ENCODE measurements around the gene PEX5L. TPM values are rescaled to one million over a fixed set of nuclear protein-coding genes. Genes with fewer than 3 reads are reported as not detected.

PEX5L gene
- total RNA-seq, 1 experiment from 2014 or later: 3.2 TPM

DNA sequence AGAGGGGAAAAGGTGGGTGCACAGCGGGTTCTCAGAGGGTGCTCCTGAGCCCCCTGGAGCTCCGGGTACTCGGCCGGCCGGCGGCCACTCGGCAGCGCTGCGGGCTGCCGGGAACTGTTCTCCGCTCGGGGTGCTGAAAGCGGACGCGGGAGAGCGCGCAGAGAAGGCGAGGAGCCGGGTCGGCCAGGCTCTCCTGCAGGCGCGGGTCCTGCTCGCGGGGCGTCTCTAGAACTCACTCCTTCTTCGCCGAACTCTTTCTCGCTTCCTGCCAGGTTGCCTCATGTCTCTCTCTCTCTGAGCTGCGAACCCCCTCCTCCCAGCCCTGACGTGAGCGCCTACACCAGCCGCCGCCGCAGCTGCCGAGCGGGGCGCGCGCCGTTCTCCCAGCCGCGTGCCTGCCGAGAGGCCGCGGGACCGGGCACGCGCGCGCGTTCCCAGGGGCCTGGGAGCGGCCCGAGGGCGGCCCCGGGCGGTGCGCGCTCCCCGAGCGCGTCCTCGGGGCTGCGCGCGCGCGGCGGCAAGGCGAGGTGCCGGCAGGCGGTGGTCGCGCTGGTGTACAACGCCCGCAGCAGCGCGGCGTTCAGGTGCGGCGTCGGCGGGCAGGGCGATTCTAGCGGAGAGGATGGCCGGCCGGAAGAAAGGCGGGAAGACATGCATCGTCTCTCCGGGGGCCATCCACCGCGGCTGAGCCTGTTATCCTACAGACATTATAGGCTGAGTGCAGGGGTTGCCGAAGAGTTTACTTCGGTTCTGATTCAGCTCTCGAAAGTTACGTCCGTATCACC, at the start of gene PEX5L (continued):
- TF ChIP-seq, protein P1, sequence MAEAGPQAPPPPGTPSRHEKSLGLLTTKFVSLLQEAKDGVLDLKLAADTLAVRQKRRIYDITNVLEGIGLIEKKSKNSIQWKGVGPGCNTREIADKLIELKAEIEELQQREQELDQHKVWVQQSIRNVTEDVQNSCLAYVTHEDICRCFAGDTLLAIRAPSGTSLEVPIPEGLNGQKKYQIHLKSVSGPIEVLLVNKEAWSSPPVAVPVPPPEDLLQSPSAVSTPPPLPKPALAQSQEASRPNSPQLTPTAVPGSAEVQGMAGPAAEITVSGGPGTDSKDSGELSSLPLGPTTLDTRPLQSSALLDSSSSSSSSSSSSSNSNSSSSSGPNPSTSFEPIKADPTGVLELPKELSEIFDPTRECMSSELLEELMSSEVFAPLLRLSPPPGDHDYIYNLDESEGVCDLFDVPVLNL (CRISPR knock-in tag; IDR thresholded peaks at IDR 0.05; ENCODE audit: borderline replicate concordance, low read depth): no peak
- TF ChIP-seq, protein P2, sequence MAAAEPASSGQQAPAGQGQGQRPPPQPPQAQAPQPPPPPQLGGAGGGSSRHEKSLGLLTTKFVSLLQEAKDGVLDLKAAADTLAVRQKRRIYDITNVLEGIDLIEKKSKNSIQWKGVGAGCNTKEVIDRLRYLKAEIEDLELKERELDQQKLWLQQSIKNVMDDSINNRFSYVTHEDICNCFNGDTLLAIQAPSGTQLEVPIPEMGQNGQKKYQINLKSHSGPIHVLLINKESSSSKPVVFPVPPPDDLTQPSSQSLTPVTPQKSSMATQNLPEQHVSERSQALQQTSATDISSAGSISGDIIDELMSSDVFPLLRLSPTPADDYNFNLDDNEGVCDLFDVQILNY (CRISPR knock-in tag; IDR thresholded peaks at IDR 0.05): no peak
- TF ChIP-seq ZNF671 (CRISPR knock-in tag; IDR thresholded peaks at IDR 0.05) (no peak), RELA (CRISPR knock-in tag; IDR thresholded peaks at IDR 0.05; ENCODE audit: borderline replicate concordance) (peak; percentile 17; the same call in 1 of the 2 replicates), KAT7 (CRISPR knock-in tag; IDR thresholded peaks at IDR 0.05; ENCODE audit: borderline replicate concordance) (peak; percentile 61; the same call in 1 of the 2 replicates), TP53 (CRISPR knock-in tag; IDR thresholded peaks at IDR 0.05) (no peak), NR1H2 (CRISPR knock-in tag; IDR thresholded peaks at IDR 0.05) (no peak), ZNF121 (CRISPR knock-in tag; IDR thresholded peaks at IDR 0.05) (no peak), SMAD3 (CRISPR knock-in tag; IDR thresholded peaks at IDR 0.05; ENCODE audit: borderline replicate concordance) (no peak), ZNF317 (CRISPR knock-in tag; IDR thresholded peaks at IDR 0.05; ENCODE audit: borderline replicate concordance, low read depth) (no peak), GTF2I (CRISPR knock-in tag; conservative IDR thresholded peaks at IDR 0.05) (no peak), ZBTB21 (CRISPR knock-in tag; IDR thresholded peaks at IDR 0.05; ENCODE audit: borderline replicate concordance) (no peak), NFATC4 (CRISPR knock-in tag; IDR thresholded peaks at IDR 0.05) (no peak), ATF1 (CRISPR knock-in tag; IDR thresholded peaks at IDR 0.05) (no peak), PRRX2 (CRISPR knock-in tag; IDR thresholded peaks at IDR 0.05) (0 out of 2 replicates have a peak, but pooled peaks have one; percentile 23), ETV6 (CRISPR knock-in tag; IDR thresholded peaks at IDR 0.05) (0 out of 2 replicates have a peak, but pooled peaks have one; percentile 55), TCF7 (CRISPR knock-in tag; IDR thresholded peaks at IDR 0.05; ENCODE audit: low read depth) (no peak), NR3C1 (CRISPR knock-in tag; conservative IDR thresholded peaks at IDR 0.05; ENCODE audit: low read depth) (no peak), TEAD1 (CRISPR knock-in tag; IDR thresholded peaks at IDR 0.05) (no peak; the same call in 1 of the 2 replicates), FOXP1 (CRISPR knock-in tag; IDR thresholded peaks at IDR 0.05; ENCODE audit: borderline replicate concordance) (peak; percentile 52; the same call in 1 of the 2 replicates), ZNF423 (CRISPR knock-in tag; IDR thresholded peaks at IDR 0.05) (peak; percentile 97), SOX15 (CRISPR knock-in tag; IDR thresholded peaks at IDR 0.05) (no peak), CBFB (CRISPR knock-in tag; IDR thresholded peaks at IDR 0.05; ENCODE audit: low read depth) (no peak), FOXJ3 (CRISPR knock-in tag; IDR thresholded peaks at IDR 0.05; ENCODE audit: borderline replicate concordance) (no peak)
- TF ChIP-seq, protein P3, sequence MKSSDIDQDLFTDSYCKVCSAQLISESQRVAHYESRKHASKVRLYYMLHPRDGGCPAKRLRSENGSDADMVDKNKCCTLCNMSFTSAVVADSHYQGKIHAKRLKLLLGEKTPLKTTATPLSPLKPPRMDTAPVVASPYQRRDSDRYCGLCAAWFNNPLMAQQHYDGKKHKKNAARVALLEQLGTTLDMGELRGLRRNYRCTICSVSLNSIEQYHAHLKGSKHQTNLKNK (CRISPR knock-in tag; IDR thresholded peaks at IDR 0.05): no peak
- TF ChIP-seq, protein P4, sequence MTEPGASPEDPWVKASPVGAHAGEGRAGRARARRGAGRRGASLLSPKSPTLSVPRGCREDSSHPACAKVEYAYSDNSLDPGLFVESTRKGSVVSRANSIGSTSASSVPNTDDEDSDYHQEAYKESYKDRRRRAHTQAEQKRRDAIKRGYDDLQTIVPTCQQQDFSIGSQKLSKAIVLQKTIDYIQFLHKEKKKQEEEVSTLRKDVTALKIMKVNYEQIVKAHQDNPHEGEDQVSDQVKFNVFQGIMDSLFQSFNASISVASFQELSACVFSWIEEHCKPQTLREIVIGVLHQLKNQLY (CRISPR knock-in tag; IDR thresholded peaks at IDR 0.05): no peak
- TF ChIP-seq, protein P5, sequence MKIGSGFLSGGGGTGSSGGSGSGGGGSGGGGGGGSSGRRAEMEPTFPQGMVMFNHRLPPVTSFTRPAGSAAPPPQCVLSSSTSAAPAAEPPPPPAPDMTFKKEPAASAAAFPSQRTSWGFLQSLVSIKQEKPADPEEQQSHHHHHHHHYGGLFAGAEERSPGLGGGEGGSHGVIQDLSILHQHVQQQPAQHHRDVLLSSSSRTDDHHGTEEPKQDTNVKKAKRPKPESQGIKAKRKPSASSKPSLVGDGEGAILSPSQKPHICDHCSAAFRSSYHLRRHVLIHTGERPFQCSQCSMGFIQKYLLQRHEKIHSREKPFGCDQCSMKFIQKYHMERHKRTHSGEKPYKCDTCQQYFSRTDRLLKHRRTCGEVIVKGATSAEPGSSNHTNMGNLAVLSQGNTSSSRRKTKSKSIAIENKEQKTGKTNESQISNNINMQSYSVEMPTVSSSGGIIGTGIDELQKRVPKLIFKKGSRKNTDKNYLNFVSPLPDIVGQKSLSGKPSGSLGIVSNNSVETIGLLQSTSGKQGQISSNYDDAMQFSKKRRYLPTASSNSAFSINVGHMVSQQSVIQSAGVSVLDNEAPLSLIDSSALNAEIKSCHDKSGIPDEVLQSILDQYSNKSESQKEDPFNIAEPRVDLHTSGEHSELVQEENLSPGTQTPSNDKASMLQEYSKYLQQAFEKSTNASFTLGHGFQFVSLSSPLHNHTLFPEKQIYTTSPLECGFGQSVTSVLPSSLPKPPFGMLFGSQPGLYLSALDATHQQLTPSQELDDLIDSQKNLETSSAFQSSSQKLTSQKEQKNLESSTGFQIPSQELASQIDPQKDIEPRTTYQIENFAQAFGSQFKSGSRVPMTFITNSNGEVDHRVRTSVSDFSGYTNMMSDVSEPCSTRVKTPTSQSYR (CRISPR knock-in tag; IDR thresholded peaks at IDR 0.05): no peak
- TF ChIP-seq, protein P6, sequence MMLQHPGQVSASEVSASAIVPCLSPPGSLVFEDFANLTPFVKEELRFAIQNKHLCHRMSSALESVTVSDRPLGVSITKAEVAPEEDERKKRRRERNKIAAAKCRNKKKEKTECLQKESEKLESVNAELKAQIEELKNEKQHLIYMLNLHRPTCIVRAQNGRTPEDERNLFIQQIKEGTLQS (CRISPR knock-in tag; conservative IDR thresholded peaks at IDR 0.05): no peak
- TF ChIP-seq, protein P7, sequence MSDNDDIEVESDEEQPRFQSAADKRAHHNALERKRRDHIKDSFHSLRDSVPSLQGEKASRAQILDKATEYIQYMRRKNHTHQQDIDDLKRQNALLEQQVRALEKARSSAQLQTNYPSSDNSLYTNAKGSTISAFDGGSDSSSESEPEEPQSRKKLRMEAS (CRISPR knock-in tag; IDR thresholded peaks at IDR 0.05): peak; percentile 50; the same call in 1 of the 2 replicates
- TF ChIP-seq, protein P8, sequence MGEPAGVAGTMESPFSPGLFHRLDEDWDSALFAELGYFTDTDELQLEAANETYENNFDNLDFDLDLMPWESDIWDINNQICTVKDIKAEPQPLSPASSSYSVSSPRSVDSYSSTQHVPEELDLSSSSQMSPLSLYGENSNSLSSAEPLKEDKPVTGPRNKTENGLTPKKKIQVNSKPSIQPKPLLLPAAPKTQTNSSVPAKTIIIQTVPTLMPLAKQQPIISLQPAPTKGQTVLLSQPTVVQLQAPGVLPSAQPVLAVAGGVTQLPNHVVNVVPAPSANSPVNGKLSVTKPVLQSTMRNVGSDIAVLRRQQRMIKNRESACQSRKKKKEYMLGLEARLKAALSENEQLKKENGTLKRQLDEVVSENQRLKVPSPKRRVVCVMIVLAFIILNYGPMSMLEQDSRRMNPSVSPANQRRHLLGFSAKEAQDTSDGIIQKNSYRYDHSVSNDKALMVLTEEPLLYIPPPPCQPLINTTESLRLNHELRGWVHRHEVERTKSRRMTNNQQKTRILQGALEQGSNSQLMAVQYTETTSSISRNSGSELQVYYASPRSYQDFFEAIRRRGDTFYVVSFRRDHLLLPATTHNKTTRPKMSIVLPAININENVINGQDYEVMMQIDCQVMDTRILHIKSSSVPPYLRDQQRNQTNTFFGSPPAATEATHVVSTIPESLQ (CRISPR knock-in tag; IDR thresholded peaks at IDR 0.05): no peak
- TF ChIP-seq, protein P9, sequence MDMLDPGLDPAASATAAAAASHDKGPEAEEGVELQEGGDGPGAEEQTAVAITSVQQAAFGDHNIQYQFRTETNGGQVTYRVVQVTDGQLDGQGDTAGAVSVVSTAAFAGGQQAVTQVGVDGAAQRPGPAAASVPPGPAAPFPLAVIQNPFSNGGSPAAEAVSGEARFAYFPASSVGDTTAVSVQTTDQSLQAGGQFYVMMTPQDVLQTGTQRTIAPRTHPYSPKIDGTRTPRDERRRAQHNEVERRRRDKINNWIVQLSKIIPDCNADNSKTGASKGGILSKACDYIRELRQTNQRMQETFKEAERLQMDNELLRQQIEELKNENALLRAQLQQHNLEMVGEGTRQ (CRISPR knock-in tag; IDR thresholded peaks at IDR 0.05): peak; percentile 18; the same call in 1 of the 2 replicates

Measured in WTC11 (cell line).